ENCODE data around the gene ZNF496.
"Not testable (repeated sequence)": the region's sequence is repeated elsewhere in the genome, so short reads cannot be mapped to it uniquely, and the experiment has no call there.

The ZNF496 gene

GRCh38 chr1:247295746-247296145 lies 35.9 kb downstream of the ZNF496 start:
- in situ Hi-C loops (cut with MboI; ENCODE audit: low sequenced_read_pairs): no loop called here

GRCh38 chr1:247295274-247295684 lies 36.4 kb downstream of the ZNF496 start:
- in situ Hi-C loops (cut with MboI; ENCODE audit: low sequenced_read_pairs): no loop called here

GRCh38 chr1:247294282-247294681 lies 37.4 kb downstream of the ZNF496 start:
- in situ Hi-C loops (cut with MboI; ENCODE audit: low sequenced_read_pairs): no loop called here

GRCh38 chr1:247293047-247293446 lies 38.6 kb downstream of the ZNF496 start:
- in situ Hi-C loops (cut with MboI; ENCODE audit: low sequenced_read_pairs): no loop called here

DNA sequence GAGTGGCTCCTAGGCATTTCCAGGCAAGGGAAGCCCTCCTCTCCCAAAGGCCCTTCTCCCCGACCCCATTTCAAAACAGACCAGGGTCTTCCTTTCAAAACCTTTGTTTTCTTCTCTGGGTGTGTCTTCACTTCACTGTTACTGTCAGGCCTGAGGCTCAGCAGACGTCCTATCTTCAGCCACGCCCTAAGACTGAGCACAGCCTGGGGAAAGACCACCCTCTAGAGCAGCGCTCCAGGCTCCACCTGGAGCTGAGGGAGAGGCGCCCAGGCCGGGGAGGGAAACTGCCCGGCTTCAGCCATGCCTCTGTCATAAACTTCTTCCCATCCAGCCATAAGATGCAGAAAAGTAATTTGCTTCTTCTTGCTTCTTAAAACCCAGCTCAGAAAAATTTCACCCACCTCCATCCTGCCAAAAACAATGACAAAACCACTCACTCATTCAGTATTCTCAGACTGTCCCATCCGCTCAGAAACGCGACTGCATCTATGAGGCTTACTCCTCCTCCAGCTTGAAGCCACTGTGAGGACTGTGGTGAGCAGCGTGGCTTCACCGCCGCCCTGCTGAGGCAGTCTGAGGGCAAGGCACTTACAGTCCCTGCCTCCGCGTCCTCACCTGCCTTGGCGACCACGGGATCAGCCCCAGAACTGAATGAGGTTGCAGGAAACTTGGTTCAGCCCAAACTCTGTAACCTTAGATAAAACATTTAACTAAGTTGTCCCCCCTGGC lies 39.7 kb downstream of the ZNF496 start:
- in situ Hi-C loops (cut with MboI; ENCODE audit: low sequenced_read_pairs): no loop called here

DNA sequence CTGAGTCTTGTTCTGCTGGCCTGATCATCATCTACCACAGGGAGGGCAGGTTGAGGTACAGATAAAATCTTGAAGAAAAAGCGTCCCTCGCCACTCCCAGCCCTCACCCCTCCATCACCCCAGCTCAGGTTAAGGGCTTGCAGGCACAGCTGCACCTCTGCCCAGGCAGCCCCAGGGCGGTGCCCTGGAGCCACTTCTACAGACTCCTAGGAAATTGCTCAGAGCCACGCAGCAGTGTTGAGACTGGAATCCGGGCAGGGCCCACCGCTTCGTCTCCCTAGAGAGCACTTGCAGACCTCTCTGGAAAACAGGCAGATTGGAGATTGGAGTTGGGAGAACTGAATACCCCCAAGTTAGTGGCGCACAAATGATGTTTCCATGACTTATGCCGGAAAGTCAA lies 40.5 kb downstream of the ZNF496 start:
- in situ Hi-C loops (cut with MboI; ENCODE audit: low sequenced_read_pairs): no loop called here

DNA sequence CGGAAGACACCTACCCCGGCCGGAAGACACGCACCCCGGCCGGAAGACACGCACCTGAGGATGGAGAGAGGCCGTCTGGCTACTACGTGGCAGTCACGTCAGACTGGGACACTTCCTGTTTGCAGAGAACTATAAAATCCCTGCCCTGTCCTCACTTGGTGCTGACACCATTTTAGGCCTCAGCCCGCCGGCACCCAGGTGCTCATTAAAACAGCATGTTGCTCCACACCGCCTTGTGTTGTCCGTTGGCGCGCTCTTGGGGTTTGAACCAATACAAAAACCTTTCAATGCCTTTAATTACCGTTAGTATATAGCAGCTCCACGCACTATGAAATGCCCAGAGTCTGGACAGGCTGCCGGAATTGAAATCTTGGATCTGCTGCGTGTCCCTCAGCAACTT lies 41.1 kb downstream of the ZNF496 start:
- in situ Hi-C loops (cut with MboI; ENCODE audit: low sequenced_read_pairs): no loop called here

DNA sequence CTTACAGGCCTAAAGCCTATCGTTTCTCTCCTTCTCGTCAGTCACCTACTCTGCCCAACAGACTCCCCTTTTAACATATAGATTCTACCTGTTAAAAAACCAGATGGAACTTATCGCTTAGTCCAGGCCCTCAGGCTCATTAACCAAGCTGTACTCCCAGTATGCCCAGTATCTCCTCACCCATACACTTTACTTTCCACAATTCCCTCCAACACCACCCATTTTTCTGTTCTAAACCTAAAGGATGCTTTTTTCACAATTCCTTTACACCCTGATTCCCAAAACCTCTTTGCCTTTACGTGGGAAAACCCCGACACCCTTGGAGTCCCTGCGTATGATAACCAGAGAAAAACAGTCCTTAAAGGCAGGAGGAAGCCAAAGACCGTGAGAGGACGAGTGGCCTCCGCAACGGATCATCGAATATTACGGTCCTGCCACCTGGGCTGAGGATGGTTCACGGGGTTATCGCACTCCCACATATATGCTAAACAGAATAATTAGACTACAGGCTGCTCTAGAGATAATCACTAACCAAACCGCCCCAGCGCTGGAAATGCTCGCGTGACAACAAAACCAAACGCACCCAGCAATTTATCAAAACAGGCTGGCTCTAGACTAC lies 42.3 kb downstream of the ZNF496 start:
- in situ Hi-C loops (cut with MboI; ENCODE audit: low sequenced_read_pairs): not testable (repeated sequence)

DNA sequence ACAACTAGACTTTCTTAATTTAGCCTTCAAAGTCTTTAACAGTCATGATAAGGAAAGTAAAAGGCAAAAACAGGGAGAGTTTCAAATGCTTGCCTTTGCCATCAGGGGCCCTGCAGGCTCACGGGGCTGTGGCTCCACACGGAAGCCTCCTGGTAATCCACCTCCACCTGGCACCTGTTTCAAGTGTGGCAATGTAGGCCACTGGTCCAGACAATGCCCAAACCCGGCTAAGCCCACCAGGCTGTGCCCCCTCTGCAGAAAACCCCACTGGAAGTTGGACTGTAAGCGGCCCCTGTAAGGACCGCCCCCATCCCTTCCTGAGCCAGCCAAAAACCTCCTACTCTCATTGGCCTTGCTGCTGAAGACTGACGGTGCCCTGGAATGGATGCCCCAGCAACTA lies 43.3 kb downstream of the ZNF496 start:
- in situ Hi-C loops (cut with MboI; ENCODE audit: low sequenced_read_pairs): no loop called here

DNA sequence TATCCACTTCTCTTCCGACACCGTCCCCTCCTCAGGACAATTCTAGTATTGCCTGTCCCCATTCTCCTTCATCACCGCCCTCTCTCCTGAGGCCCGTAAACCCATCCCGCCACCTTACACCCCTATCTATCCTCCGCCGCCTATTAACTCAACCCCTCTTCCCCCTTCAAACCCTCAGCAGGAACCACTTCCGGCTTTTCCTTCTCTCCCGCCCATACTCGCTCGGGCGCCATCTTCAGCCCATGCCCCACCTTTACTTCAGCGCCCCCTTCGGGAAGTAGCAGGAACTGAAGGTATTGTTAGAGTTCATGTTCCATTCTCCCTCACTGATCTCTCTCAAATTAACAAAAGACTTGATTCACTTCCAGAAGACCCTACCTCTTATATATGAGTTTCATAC lies 44.2 kb downstream of the ZNF496 start:
- in situ Hi-C loops (cut with MboI; ENCODE audit: low sequenced_read_pairs): no loop called here

- in situ Hi-C loops (cut with MboI; ENCODE audit: low sequenced_read_pairs): no loop called here
Observed at GRCh38 chr1:247286134-247286670, 45.5 kb downstream of the ZNF496 start.

DNA sequence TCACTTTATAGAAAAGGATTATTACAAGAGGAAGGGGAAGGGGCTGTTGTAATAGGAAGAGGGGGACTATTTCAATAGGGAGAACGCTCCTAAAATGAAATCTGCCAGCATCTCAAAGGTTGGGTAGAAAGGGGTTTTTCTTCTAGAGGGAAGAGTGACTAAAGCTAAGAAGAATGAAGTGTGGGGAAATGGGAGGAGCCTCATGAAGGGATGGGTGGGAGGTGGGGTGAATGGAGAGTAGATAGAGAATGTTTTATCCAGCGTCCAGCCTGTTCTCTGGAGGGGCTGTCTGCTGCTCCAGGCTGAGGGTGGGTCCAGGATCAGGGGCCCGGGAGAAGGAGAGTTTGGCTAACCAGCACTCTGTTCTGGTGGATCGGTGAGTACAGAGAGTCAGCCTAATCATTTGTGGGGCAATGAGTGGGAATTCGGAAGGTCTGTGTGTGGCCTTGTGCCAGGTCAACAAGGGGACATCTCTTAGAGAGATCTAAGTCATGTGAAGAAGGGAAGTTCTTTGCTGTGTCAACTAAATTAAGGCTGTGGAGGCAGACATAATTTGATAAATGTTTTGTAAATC lies 50.6 kb downstream of the ZNF496 start:
- in situ Hi-C loops (cut with MboI; ENCODE audit: low sequenced_read_pairs): no loop called here

GRCh38 chr1:247277191-247277590 lies 54.5 kb downstream of the ZNF496 start:
- in situ Hi-C loops (cut with MboI; ENCODE audit: low sequenced_read_pairs): no loop called here

- in situ Hi-C loops (cut with MboI; ENCODE audit: low sequenced_read_pairs): no loop called here
Observed at GRCh38 chr1:247274605-247275256, 56.9 kb downstream of the ZNF496 start.

- in situ Hi-C loops (cut with MboI; ENCODE audit: low sequenced_read_pairs): no loop called here
Observed at GRCh38 chr1:247273013-247273412, 58.7 kb downstream of the ZNF496 start.

GRCh38 chr1:247270003-247270402 lies 61.7 kb downstream of the ZNF496 start:
- in situ Hi-C loops (cut with MboI; ENCODE audit: low sequenced_read_pairs): no loop called here

DNA sequence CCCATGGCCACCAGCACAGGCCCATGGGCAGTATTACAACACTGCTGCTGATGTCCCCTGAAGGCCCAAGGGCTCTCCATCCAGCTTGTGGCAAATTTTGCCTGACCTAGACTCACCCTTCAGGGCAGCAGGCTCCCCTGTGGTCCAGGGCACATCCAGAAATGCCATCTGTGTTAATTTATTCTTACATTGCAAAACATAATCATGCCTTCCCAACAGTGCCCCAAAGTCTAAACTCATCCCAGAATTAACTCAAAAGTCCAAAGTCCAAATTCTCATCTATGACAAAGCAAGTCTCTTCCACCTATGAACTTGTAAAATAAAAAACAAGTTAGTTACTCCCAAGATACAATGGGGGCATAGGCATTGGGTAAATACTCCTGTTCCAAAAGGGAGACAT lies 62.5 kb downstream of the ZNF496 start:
- in situ Hi-C loops (cut with MboI; ENCODE audit: low sequenced_read_pairs): no loop called here

DNA sequence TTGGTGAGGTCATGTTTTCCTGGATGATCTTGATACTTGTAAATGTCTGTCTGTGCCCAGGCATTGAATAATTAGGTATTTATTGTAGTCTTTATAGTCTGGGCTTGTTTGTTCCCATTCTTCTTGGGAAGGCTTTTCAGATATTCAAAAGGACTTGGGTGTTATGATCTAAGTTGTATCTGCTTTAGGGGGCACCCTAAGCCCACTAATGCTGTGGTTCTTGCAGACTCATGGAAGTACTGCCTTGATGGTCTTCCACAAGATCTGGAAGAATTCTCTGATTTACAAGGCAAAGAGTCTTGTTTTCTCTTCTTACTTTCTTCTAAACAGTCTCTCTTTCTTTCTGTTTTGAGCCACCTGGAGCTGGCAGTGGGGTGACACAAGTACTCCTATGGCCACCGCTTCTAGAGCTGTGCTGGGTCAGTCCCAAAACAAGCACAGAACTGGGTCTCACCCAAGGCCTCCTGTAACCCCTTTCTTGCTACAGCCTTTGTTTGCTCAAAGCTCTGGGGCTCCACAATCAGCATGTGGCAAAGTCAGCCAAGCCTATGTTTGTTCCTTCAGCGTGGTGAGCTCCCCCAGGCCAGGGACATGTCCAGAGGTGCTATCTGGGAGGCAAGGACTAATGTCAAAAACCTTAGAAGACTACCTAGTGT lies 63.1 kb downstream of the ZNF496 start:
- in situ Hi-C loops (cut with MboI; ENCODE audit: low sequenced_read_pairs): no loop called here

DNA sequence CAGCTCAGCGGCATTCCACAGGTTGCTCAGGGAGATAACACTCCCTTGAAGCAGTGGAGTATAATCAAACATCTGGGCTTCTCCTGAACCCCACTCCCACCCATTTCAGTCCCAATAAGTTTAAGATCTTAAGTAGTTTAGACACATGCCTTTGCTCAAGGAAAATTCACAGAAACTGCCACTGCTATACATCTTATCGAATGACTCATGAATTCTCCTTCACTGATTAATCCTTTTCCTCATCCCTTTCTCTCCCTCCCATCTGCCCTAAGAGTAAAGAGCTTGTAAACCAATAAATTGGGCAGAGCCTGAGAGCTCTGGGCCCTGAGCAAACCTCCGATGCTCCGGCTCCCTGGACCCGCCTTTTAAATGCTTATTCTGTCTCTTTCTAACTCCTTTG lies 65.6 kb downstream of the ZNF496 start:
- in situ Hi-C loops (cut with MboI; ENCODE audit: low sequenced_read_pairs): no loop called here

- in situ Hi-C loops (cut with MboI; ENCODE audit: low sequenced_read_pairs): not testable (repeated sequence)
Observed at GRCh38 chr1:247255772-247256171, 75.9 kb downstream of the ZNF496 start, which contains the start of gene VN1R5. Gene VN1R5 (plus strand): TSS chr1:247256072.

GRCh38 chr1:247247568-247247967 lies 84.1 kb downstream of the ZNF496 start:
- in situ Hi-C loops (cut with MboI; ENCODE audit: low sequenced_read_pairs): no loop called here

Measured in HL-60/S4 treated with phorbol 12-myristate 13-acetate at 8.2 ng/mL for 4 days and 3 days (cell line).